ACC112 (cell line): Measurements from ENCODE around the gene UQCRC2.

Experiments used
- H2AFZ ChIP-seq: fragments of 200-600 bp; sonication (generic); one replicate; pipeline ENCODE4 v1.6.0; 2017; ENCODE audit warnings: antibody characterized with exemption, low read length; ENCODE audit not compliant: unreplicated experiment
- H3K27ac ChIP-seq: fragments of 200-600 bp; sonication (generic); 2 replicates; pipeline ENCODE4 v1.5.1; 2014; ENCODE audit warnings: low read depth, mild to moderate bottlenecking, antibody characterized with exemption, low read length, moderate library complexity
- H3K27me3 ChIP-seq: fragments of 200-600 bp; sonication (generic); 2 replicates; pipeline ENCODE4 v1.6.1; 2014; ENCODE audit warnings: mild to moderate bottlenecking, antibody characterized with exemption, low read length, moderate library complexity, mixed read lengths; ENCODE audit not compliant: insufficient read depth
- H3K36me3 ChIP-seq: fragments of 200-600 bp; sonication (generic); 2 replicates; pipeline ENCODE4 v1.6.1; 2016; ENCODE audit warnings: mild to moderate bottlenecking, antibody characterized with exemption, low read length, moderate library complexity, mixed read lengths; ENCODE audit not compliant: insufficient read depth
- H3K4me1 ChIP-seq: fragments of 200-600 bp; sonication (generic); one replicate; pipeline ENCODE4 v1.6.1; 2016; ENCODE audit warnings: low read length, mixed read lengths; ENCODE audit not compliant: insufficient read depth, unreplicated experiment, control insufficient read depth
- H3K4me3 ChIP-seq: fragments of 200-600 bp; sonication (generic); 2 replicates; pipeline ENCODE4 v1.5.1; 2014; ENCODE audit warnings: mild to moderate bottlenecking, low read depth, low read length
- H3K79me2 ChIP-seq: fragments of 200-600 bp; sonication (generic); one replicate; pipeline ENCODE4 v1.6.0; 2016; ENCODE audit warnings: low read length; ENCODE audit not compliant: control insufficient read depth, unreplicated experiment, insufficient read depth

The UQCRC2 gene

DNA sequence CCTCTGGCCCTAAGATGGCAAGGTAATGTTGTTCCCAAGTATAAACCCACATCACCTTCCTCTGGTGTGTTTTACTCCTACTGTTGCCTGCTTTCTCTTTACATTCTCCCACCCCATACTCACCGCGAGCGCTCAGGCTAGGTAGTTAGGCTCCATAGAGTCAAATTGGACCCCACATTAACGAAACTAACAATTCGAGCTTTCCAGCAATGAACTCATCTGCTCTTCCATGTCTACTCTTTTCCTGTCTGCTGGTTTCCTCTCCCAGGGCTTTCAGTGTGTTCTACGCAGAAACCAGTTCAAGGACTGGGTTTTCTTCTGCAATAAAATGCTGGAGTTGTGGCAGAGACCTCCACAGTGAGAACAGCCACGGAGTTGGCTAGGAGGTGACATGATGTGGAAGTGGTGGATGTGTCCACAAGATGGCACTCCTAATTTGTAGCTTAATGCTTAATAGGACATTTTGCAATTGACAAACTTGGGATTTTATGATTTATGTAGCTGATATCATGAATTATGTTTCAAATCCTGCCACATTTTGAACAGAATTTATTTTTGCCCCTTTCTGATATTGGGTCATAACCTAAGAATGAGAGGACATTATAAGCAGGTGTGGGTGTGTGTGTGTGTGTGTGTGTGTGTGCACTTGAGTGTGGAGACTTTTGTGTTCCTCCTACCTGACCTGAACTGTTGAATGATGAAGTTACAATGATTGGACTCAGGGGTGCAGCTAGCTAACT is 2.2 kb upstream of the UQCRC2 start:
- Histone ChIP-seq H3K36me3 (no peaks in the 10 kb centered on the region), H3K27ac (no peak overlapping the region), H3K4me3 (no peak overlapping the region), H2AFZ (peak overlapping the region; percentile 37), H3K4me1 (peaks cover 24% of the 10 kb centered on the region), H3K79me2 (peaks cover 48% of the 10 kb centered on the region), H3K27me3 (no peaks in the 10 kb centered on the region)

DNA sequence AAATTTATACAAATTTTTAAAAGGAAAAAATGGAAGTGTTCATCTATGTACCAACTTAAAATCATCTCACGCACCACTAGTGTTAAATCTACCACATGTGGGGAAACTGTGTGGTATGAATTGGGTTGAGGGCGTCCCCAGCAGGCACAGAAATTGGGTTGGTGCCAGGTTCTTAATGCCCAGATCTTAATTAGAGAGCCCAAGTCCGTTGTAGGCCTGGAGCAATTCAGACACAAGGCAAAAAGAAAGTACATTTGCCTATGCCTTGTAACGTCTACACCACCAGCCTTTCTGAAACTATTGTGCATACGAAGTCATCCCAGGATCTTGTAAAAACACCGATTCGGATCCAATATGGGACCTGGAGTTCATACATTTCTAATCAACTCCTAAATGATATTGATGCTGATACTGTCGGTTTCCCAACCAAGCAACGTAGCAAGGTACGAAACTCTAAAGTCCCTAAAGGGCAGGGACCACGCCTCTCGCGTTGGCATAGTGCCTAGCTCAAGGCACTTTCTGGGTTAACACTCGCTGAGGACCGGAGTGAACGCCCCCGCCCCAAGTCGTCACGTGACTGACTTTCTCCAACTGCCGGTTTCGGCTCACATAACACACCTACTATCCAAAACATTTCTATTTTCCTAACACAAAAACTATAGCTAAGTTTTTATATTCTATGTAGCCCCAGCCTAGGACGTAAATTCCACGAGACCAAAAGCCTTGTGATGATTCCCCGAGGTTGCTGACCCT is 945 bp upstream of the UQCRC2 start:
- Histone ChIP-seq H3K4me3 (peak overlapping the region; percentile 91), H3K27me3 (no peaks in the 10 kb centered on the region), H3K36me3 (peaks cover 6% of the 10 kb centered on the region), H3K27ac (peak overlapping the region; percentile 87), H2AFZ (peak overlapping the region; percentile 95), H3K4me1 (peaks cover 24% of the 10 kb centered on the region), H3K79me2 (peaks cover 59% of the 10 kb centered on the region)

DNA sequence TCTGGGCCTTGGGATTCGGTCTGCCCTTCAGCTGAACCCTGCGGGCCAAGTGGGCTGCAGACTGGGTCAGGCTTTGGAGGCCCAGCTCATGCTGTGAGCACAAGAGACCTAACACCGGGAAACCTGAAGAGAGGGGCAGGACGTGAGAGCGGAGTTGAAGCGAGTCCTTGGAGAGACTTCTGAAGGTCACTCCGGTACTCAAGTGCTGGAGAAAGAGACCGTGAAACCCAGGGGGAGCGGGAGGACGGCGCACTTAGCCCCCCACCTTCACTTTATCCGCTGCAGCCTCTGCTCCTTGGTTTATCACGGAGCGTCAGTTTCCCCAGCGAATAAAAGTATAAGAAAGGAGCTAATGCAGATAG is 361 bp downstream of the UQCRC2 start:
- Histone ChIP-seq H3K4me3 (peak overlapping the region; percentile 91), H3K36me3 (peaks cover 19% of the 10 kb centered on the region), H3K27me3 (no peaks in the 10 kb centered on the region), H3K27ac (peak overlapping the region; percentile 87), H3K79me2 (peaks cover 66% of the 10 kb centered on the region), H2AFZ (peak overlapping the region; percentile 67), H3K4me1 (peaks cover 24% of the 10 kb centered on the region)

DNA sequence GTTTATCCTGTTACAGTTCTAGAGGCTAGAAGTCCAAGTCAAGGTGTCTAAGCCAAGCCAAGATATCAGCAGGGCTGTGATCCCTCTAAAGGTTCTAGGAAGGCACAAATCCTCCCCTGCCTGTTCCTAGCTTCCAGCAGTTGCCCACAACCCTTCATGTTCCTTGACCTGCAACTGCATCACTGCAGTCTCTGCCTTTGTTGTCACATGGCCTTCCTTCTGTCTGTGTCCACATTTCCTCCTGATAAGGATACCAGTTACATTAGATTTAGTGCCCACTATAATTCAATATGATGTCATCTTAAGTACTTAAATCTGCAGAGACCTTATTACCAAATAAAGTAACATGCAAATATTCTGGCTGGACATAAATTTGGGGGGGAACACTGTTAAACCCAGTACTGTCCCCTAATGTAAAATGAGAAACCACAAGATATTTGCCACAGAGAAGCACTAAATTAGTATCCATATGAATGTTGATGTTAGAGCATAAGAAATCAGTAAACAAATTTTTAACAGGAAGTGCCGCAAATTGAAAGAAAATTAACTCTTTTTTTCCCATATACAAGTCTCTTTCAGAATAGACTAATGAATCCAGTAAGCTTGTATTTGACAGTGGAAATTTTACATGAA is 4.7 kb downstream of the UQCRC2 start:
- no peak overlapping the region for H3K27ac ChIP-seq
- no peak overlapping the region for H3K4me3 ChIP-seq
- H3K36me3 ChIP-seq, result peaks cover 50% of the 10 kb centered on the region
- H2AFZ ChIP-seq, result no peak overlapping the region
- no peaks in the 10 kb centered on the region for H3K27me3 ChIP-seq
- H3K4me1 ChIP-seq, result peaks cover 12% of the 10 kb centered on the region
- peaks cover 46% of the 10 kb centered on the region for H3K79me2 ChIP-seq

DNA sequence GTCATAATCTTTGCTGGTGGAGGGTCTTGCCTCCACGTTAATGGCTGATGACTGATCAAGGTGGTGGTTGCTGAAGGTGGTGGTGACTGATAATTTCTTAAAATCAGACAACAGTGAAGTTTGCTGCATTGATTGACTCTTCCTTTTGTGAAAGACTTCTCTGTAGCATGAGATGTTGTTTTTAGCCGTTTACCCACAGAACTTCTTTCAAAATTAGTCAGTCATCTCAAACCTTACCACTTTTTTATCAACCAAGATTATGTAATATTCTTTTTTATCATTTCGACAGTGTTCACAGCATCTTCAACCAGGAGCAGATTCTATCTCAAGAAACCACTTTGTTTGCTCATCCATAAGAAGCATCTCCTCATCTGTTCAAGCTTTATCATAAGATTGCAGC is 5.9 kb downstream of the UQCRC2 start:
- Histone ChIP-seq H3K27me3 (no peaks in the 10 kb centered on the region), H3K79me2 (peaks cover 37% of the 10 kb centered on the region), H3K4me3 (no peak overlapping the region), H3K36me3 (peaks cover 53% of the 10 kb centered on the region), H2AFZ (no peak overlapping the region), H3K4me1 (peaks cover 11% of the 10 kb centered on the region), H3K27ac (no peak overlapping the region)

DNA sequence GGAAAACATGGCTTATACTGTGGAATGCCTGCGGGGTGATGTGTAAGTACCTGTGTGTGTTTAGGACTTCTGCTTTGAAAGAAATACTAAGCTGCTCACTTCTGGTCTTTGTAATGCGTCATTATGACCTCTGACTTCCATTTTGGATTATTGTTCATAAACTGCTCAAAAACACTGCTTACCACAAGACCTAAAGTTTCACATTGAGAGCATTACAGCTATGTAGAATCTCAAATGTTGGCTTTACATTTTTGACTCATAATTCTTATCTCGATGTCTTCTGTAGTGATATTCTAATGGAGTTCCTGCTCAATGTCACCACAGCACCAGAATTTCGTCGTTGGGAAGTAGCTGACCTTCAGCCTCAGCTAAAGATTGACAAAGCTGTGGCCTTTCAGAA is 9.3 kb downstream of the UQCRC2 start:
- Histone ChIP-seq H3K27me3 (no peaks in the 10 kb centered on the region), H3K4me3 (no peak overlapping the region), H3K36me3 (peaks cover 66% of the 10 kb centered on the region), H3K79me2 (peaks cover 4% of the 10 kb centered on the region), H3K27ac (no peak overlapping the region), H3K4me1 (no peaks in the 10 kb centered on the region), H2AFZ (no peak overlapping the region)

DNA sequence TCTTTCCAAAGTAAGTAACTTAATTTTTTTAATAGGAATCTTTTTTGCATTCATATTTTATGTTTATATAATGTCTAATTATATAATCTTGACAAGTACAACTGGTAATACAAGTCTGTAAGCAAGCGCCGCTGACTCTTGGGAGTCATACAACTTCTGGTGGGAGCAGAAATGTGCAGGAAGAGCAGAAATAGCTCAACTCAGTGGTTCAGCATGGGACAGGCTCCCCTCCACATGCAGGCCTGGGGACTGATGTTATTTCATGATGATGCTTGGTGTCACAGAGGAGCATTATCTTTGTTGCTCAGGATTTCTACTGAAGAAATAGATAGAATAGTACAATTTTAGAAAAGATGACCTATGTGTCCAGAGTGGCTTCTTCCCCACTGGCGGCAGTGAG is 10.7 kb downstream of the UQCRC2 start:
- Histone ChIP-seq H2AFZ (no peak overlapping the region), H3K27me3 (no peaks in the 10 kb centered on the region), H3K4me3 (no peak overlapping the region), H3K4me1 (no peaks in the 10 kb centered on the region), H3K27ac (no peak overlapping the region), H3K36me3 (peaks cover 68% of the 10 kb centered on the region), H3K79me2 (no peaks in the 10 kb centered on the region)

DNA sequence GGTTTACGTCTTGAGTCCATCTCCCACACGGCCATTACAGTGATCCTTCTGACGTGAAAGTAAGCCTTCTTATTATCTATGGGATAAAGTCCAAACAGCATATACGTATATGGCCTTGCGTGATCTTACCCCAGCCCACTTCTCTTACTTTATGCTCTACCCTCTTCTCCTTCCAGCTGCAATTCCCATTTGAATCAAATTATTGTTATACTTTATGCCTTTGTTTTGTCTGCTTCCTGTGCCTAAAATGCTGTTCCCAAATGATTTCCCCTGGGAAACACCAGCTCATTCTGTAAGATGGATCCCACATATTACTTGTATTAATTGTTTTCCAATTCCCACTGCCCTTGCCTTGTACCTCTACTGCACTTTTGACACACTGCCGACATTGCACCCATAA is 11.2 kb downstream of the UQCRC2 start:
- Histone ChIP-seq H3K4me1 (no peaks in the 10 kb centered on the region), H2AFZ (no peak overlapping the region), H3K27me3 (no peaks in the 10 kb centered on the region), H3K27ac (no peak overlapping the region), H3K36me3 (peaks cover 69% of the 10 kb centered on the region), H3K79me2 (no peaks in the 10 kb centered on the region), H3K4me3 (no peak overlapping the region)

DNA sequence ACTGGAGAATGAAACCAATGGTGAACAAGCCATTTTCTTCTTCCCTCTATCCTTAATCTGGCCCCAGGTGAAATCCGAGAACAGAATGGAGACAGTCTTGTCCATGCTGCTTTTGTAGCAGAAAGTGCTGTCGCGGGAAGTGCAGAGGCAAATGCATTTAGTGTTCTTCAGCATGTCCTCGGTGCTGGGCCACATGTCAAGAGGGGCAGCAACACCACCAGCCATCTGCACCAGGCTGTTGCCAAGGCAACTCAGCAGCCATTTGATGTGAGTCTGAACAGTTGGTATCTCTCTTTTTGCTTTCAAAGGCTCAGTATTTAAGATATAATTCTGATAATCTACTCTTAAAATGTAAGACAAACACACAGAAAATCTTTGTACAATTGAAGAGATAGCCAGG is 18.7 kb downstream of the UQCRC2 start:
- no peaks in the 10 kb centered on the region for H3K27me3 ChIP-seq
- peaks cover 11% of the 10 kb centered on the region for H3K4me1 ChIP-seq
- H2AFZ ChIP-seq, result no peak overlapping the region
- no peak overlapping the region for H3K4me3 ChIP-seq
- H3K27ac ChIP-seq, result no peak overlapping the region
- no peaks in the 10 kb centered on the region for H3K79me2 ChIP-seq
- peaks cover 71% of the 10 kb centered on the region for H3K36me3 ChIP-seq

DNA sequence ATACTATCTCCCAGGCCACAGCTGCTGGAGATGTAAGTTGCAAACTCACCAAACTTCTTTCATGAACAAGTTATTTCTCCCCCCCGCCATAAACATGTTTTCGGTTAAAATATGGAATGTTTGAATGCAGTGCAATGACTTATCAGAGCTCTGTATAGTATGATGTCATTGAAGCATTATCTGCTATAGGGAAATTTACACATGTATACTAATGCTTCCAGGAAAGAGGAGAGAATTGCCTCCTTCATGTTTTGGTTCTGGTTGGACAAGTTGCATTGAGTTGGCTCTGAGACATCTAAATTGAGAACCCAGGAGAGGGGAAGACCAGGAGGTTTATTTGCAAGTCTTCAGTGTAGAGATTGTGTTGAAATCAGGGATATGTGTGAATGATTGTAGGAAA is 20.8 kb downstream of the UQCRC2 start:
- Histone ChIP-seq H3K4me1 (peaks cover 11% of the 10 kb centered on the region), H3K4me3 (no peak overlapping the region), H3K79me2 (no peaks in the 10 kb centered on the region), H2AFZ (no peak overlapping the region), H3K27me3 (no peaks in the 10 kb centered on the region), H3K36me3 (peaks cover 68% of the 10 kb centered on the region), H3K27ac (no peak overlapping the region)
